ENCODE measurements around the gene TANGO6.
"Not testable (repeated sequence)": the region's sequence is repeated elsewhere in the genome, so short reads cannot be mapped to it uniquely, and the experiment has no call there.

Gene TANGO6

GRCh38 chr16:69055980-69056379 is 212.6 kb downstream of the TANGO6 start:
- no peak for TF ChIP-seq CTCF (IDR thresholded peaks at IDR 0.05; ENCODE audit: low read depth, low read length)
- Histone ChIP-seq H3K36me3 (no peaks in the 10 kb centered on the region), H3K27me3 (ENCODE audit: insufficient read depth, low read depth, severe bottlenecking) (no peaks in the 10 kb centered on the region), H3K27ac (no peak overlapping the region), H3K9me3 (ENCODE audit: severe bottlenecking) (no peaks in the 10 kb centered on the region), H3K4me3 (ENCODE audit: low read depth, low read length) (no peak overlapping the region)
- no peak for DNase-seq

GRCh38 chr16:69056421-69056820 is 213.1 kb downstream of the TANGO6 start:
- no peak overlapping the region for H3K4me3 ChIP-seq (ENCODE audit: low read depth, low read length)
- no peaks in the 10 kb centered on the region for H3K36me3 ChIP-seq
- no peak for DNase-seq
- no peak for TF ChIP-seq CTCF (IDR thresholded peaks at IDR 0.05; ENCODE audit: low read depth, low read length)
- H3K27ac ChIP-seq: no peak overlapping the region
- no peaks in the 10 kb centered on the region for H3K9me3 ChIP-seq (ENCODE audit: severe bottlenecking)
- no peaks in the 10 kb centered on the region for H3K27me3 ChIP-seq (ENCODE audit: insufficient read depth, low read depth, severe bottlenecking)

GRCh38 chr16:69057400-69058378 is 214.4 kb downstream of the TANGO6 start:
- TF ChIP-seq CTCF (IDR thresholded peaks at IDR 0.05; ENCODE audit: low read depth, low read length): no peak
- H3K27me3 ChIP-seq (ENCODE audit: insufficient read depth, low read depth, severe bottlenecking): no peaks in the 10 kb centered on the region
- H3K9me3 ChIP-seq (ENCODE audit: severe bottlenecking): no peaks in the 10 kb centered on the region
- H3K4me3 ChIP-seq (ENCODE audit: low read depth, low read length): no peak overlapping the region
- peak overlapping the region; percentile 9; the same call in 1 of the 2 replicates for H3K27ac ChIP-seq
- peak; percentile 43 for DNase-seq
- H3K36me3 ChIP-seq: no peaks in the 10 kb centered on the region

- H3K27ac ChIP-seq; H3K36me3 ChIP-seq; H3K27me3 ChIP-seq (ENCODE audit: insufficient read depth, low read depth, severe bottlenecking); DNase-seq; H3K4me3 ChIP-seq (ENCODE audit: low read depth, low read length); H3K9me3 ChIP-seq (ENCODE audit: severe bottlenecking): not testable (repeated sequence)
Measured at GRCh38 chr16:69063491-69063890, 220.2 kb downstream of the TANGO6 start.

- DNase-seq: no peak
- H3K27me3 ChIP-seq (ENCODE audit: insufficient read depth, low read depth, severe bottlenecking): no peaks in the 10 kb centered on the region
- no peak overlapping the region for H3K4me3 ChIP-seq (ENCODE audit: low read depth, low read length)
- H3K36me3 ChIP-seq: no peaks in the 10 kb centered on the region
- H3K27ac ChIP-seq: no peak overlapping the region
- no peaks in the 10 kb centered on the region for H3K9me3 ChIP-seq (ENCODE audit: severe bottlenecking)
- TF ChIP-seq CTCF (IDR thresholded peaks at IDR 0.05; ENCODE audit: low read depth, low read length): no peak
Measured at GRCh38 chr16:69064124-69064763, 220.9 kb downstream of the TANGO6 start.

GRCh38 chr16:69064764-69065313 is 221.5 kb downstream of the TANGO6 start:
- H3K4me3 ChIP-seq (ENCODE audit: low read depth, low read length): no peak overlapping the region
- no peaks in the 10 kb centered on the region for H3K27me3 ChIP-seq (ENCODE audit: insufficient read depth, low read depth, severe bottlenecking)
- TF ChIP-seq CTCF (IDR thresholded peaks at IDR 0.05; ENCODE audit: low read depth, low read length): no peak
- no peak for DNase-seq
- no peaks in the 10 kb centered on the region for H3K36me3 ChIP-seq
- H3K9me3 ChIP-seq (ENCODE audit: severe bottlenecking): no peaks in the 10 kb centered on the region
- no peak overlapping the region for H3K27ac ChIP-seq

All from WERI-Rb-1 (cell line).